Measurements from ENCODE around the gene STX1A.

Gene STX1A

GRCh38 chr7:73742338-73742752 lies 22.9 kb upstream of the STX1A start:
- peak overlapping the region; percentile 69 for H3K27ac ChIP-seq (ENCODE audit: low read depth, low read length)
- peaks cover 26% of the 10 kb centered on the region for H3K27me3 ChIP-seq (ENCODE audit: control insufficient read depth, insufficient read depth, low read length)
- peaks cover 3% of the 10 kb centered on the region for H3K36me3 ChIP-seq (ENCODE audit: control insufficient read depth, insufficient read depth, low read length)
- no peaks in the 10 kb centered on the region for H3K9me3 ChIP-seq (ENCODE audit: control insufficient read depth, insufficient read depth, low read depth, low read length)
- peak overlapping the region; percentile 51 for H3K4me3 ChIP-seq (ENCODE audit: low read depth, low read length)
- H3K4me1 ChIP-seq (ENCODE audit: control insufficient read depth, insufficient read depth, low read length): peaks cover 37% of the 10 kb centered on the region
- H3K9ac ChIP-seq (ENCODE audit: low read length): peak overlapping the region; percentile 80

- H3K9me3 ChIP-seq (ENCODE audit: control insufficient read depth, insufficient read depth, low read depth, low read length): no peaks in the 10 kb centered on the region
- peaks cover 10% of the 10 kb centered on the region for H3K36me3 ChIP-seq (ENCODE audit: control insufficient read depth, insufficient read depth, low read length)
- no peak overlapping the region for H3K27ac ChIP-seq (ENCODE audit: low read depth, low read length)
- H3K27me3 ChIP-seq (ENCODE audit: control insufficient read depth, insufficient read depth, low read length): peaks cover 26% of the 10 kb centered on the region
- H3K4me3 ChIP-seq (ENCODE audit: low read depth, low read length): no peak overlapping the region
- H3K9ac ChIP-seq (ENCODE audit: low read length): peak overlapping the region; percentile 80
- H3K4me1 ChIP-seq (ENCODE audit: control insufficient read depth, insufficient read depth, low read length): peaks cover 37% of the 10 kb centered on the region
These were observed 22.1 kb upstream of the STX1A start for GRCh38 chr7:73741600-73741999.

- Histone ChIP-seq H3K36me3 (ENCODE audit: control insufficient read depth, insufficient read depth, low read length) (peaks cover 16% of the 10 kb centered on the region), H3K4me3 (ENCODE audit: low read depth, low read length) (no peak overlapping the region), H3K27ac (ENCODE audit: low read depth, low read length) (no peak overlapping the region), H3K4me1 (ENCODE audit: control insufficient read depth, insufficient read depth, low read length) (peaks cover 37% of the 10 kb centered on the region), H3K27me3 (ENCODE audit: control insufficient read depth, insufficient read depth, low read length) (peaks cover 26% of the 10 kb centered on the region), H3K9me3 (ENCODE audit: control insufficient read depth, insufficient read depth, low read depth, low read length) (no peaks in the 10 kb centered on the region), H3K9ac (ENCODE audit: low read length) (peak overlapping the region; percentile 63)
These were observed 21.3 kb upstream of the STX1A start for GRCh38 chr7:73740771-73741170.

GRCh38 chr7:73740212-73740611 lies 20.7 kb upstream of the STX1A start:
- Histone ChIP-seq H3K36me3 (ENCODE audit: control insufficient read depth, insufficient read depth, low read length) (peaks cover 17% of the 10 kb centered on the region), H3K4me3 (ENCODE audit: low read depth, low read length) (no peak overlapping the region), H3K27ac (ENCODE audit: low read depth, low read length) (no peak overlapping the region), H3K27me3 (ENCODE audit: control insufficient read depth, insufficient read depth, low read length) (peaks cover 26% of the 10 kb centered on the region), H3K9me3 (ENCODE audit: control insufficient read depth, insufficient read depth, low read depth, low read length) (no peaks in the 10 kb centered on the region), H3K4me1 (ENCODE audit: control insufficient read depth, insufficient read depth, low read length) (peaks cover 37% of the 10 kb centered on the region), H3K9ac (ENCODE audit: low read length) (peak overlapping the region; percentile 63)

- peaks cover 26% of the 10 kb centered on the region for H3K27me3 ChIP-seq (ENCODE audit: control insufficient read depth, insufficient read depth, low read length)
- H3K4me1 ChIP-seq (ENCODE audit: control insufficient read depth, insufficient read depth, low read length): peaks cover 40% of the 10 kb centered on the region
- H3K36me3 ChIP-seq (ENCODE audit: control insufficient read depth, insufficient read depth, low read length): peaks cover 17% of the 10 kb centered on the region
- no peaks in the 10 kb centered on the region for H3K9me3 ChIP-seq (ENCODE audit: control insufficient read depth, insufficient read depth, low read depth, low read length)
- peak overlapping the region; percentile 78 for H3K9ac ChIP-seq (ENCODE audit: low read length)
- H3K27ac ChIP-seq (ENCODE audit: low read depth, low read length): peak overlapping the region; percentile 15
- peak overlapping the region; percentile 70 for H3K4me3 ChIP-seq (ENCODE audit: low read depth, low read length)
These were observed 19.9 kb upstream of the STX1A start for GRCh38 chr7:73739387-73739767.

- Histone ChIP-seq H3K4me3 (ENCODE audit: low read depth, low read length) (peak within 1 kb of the TSS; percentile 87), H3K27me3 (ENCODE audit: control insufficient read depth, insufficient read depth, low read length) (peaks cover 26% of the 10 kb centered on the region), H3K9me3 (ENCODE audit: control insufficient read depth, insufficient read depth, low read depth, low read length) (no peaks in the 10 kb centered on the region), H3K27ac (ENCODE audit: low read depth, low read length) (peak within 1 kb of the TSS; percentile 51), H3K9ac (ENCODE audit: low read length) (peak within 1 kb of the TSS; percentile 83), H3K36me3 (ENCODE audit: control insufficient read depth, insufficient read depth, low read length) (peaks cover 17% of the 10 kb centered on the region), H3K4me1 (ENCODE audit: control insufficient read depth, insufficient read depth, low read length) (peaks cover 40% of the 10 kb centered on the region)
These were observed 19.3 kb upstream of the STX1A start, which contains the start of gene ABHD11 for GRCh38 chr7:73738612-73739386. Gene ABHD11, minus strand, starts transcription at chr7:73738802. Its CDS starts 32 bp downstream, at chr7:73738770.

GRCh38 chr7:73738220-73738611 lies 18.7 kb upstream of the STX1A start:
- H3K36me3 ChIP-seq (ENCODE audit: control insufficient read depth, insufficient read depth, low read length): peaks cover 17% of the 10 kb centered on the region
- H3K27ac ChIP-seq (ENCODE audit: low read depth, low read length): peak overlapping the region; percentile 51; the same call in 1 of the 2 replicates
- peaks cover 21% of the 10 kb centered on the region for H3K27me3 ChIP-seq (ENCODE audit: control insufficient read depth, insufficient read depth, low read length)
- H3K4me1 ChIP-seq (ENCODE audit: control insufficient read depth, insufficient read depth, low read length): peaks cover 34% of the 10 kb centered on the region
- no peaks in the 10 kb centered on the region for H3K9me3 ChIP-seq (ENCODE audit: control insufficient read depth, insufficient read depth, low read depth, low read length)
- H3K4me3 ChIP-seq (ENCODE audit: low read depth, low read length): peak overlapping the region; percentile 87
- peak overlapping the region; percentile 83 for H3K9ac ChIP-seq (ENCODE audit: low read length)

- H3K27me3 ChIP-seq (ENCODE audit: control insufficient read depth, insufficient read depth, low read length): peaks cover 17% of the 10 kb centered on the region
- H3K9me3 ChIP-seq (ENCODE audit: control insufficient read depth, insufficient read depth, low read depth, low read length): no peaks in the 10 kb centered on the region
- H3K4me3 ChIP-seq (ENCODE audit: low read depth, low read length): peak overlapping the region; percentile 87
- H3K36me3 ChIP-seq (ENCODE audit: control insufficient read depth, insufficient read depth, low read length): peaks cover 17% of the 10 kb centered on the region
- H3K4me1 ChIP-seq (ENCODE audit: control insufficient read depth, insufficient read depth, low read length): peaks cover 31% of the 10 kb centered on the region
- H3K27ac ChIP-seq (ENCODE audit: low read depth, low read length): no peak overlapping the region
- no peak overlapping the region for H3K9ac ChIP-seq (ENCODE audit: low read length)
These were observed 18.2 kb upstream of the STX1A start for GRCh38 chr7:73737491-73738219.

- Histone ChIP-seq H3K4me3 (ENCODE audit: low read depth, low read length) (no peak overlapping the region), H3K27ac (ENCODE audit: low read depth, low read length) (no peak overlapping the region), H3K4me1 (ENCODE audit: control insufficient read depth, insufficient read depth, low read length) (peaks cover 23% of the 10 kb centered on the region), H3K9ac (ENCODE audit: low read length) (no peak overlapping the region), H3K36me3 (ENCODE audit: control insufficient read depth, insufficient read depth, low read length) (peaks cover 17% of the 10 kb centered on the region), H3K27me3 (ENCODE audit: control insufficient read depth, insufficient read depth, low read length) (peaks cover 9% of the 10 kb centered on the region), H3K9me3 (ENCODE audit: control insufficient read depth, insufficient read depth, low read depth, low read length) (no peaks in the 10 kb centered on the region)
These were observed 17.4 kb upstream of the STX1A start for GRCh38 chr7:73736885-73737284.

- Histone ChIP-seq H3K27ac (ENCODE audit: low read depth, low read length) (no peak overlapping the region), H3K4me3 (ENCODE audit: low read depth, low read length) (no peak overlapping the region), H3K36me3 (ENCODE audit: control insufficient read depth, insufficient read depth, low read length) (peaks cover 17% of the 10 kb centered on the region), H3K27me3 (ENCODE audit: control insufficient read depth, insufficient read depth, low read length) (peaks cover 3% of the 10 kb centered on the region), H3K9ac (ENCODE audit: low read length) (no peak overlapping the region), H3K9me3 (ENCODE audit: control insufficient read depth, insufficient read depth, low read depth, low read length) (no peaks in the 10 kb centered on the region), H3K4me1 (ENCODE audit: control insufficient read depth, insufficient read depth, low read length) (peaks cover 13% of the 10 kb centered on the region)
These were observed 16.0 kb upstream of the STX1A start for GRCh38 chr7:73735528-73735905.
